ENCODE data around the gene MAB21L4.

The MAB21L4 gene

GRCh38 chr2:240922982-240923537, 27.1 kb upstream of the MAB21L4 start:
- DNase-seq: no peak

- no peak for DNase-seq
Observed at GRCh38 chr2:240922245-240922981, 26.5 kb upstream of the MAB21L4 start.

- DNase-seq: no peak
Observed at GRCh38 chr2:240921995-240922244, 26.0 kb upstream of the MAB21L4 start.

GRCh38 chr2:240921311-240921994, 25.5 kb upstream of the MAB21L4 start:
- DNase-seq: no peak

- DNase-seq: no peak
Observed at GRCh38 chr2:240920783-240921231, 24.9 kb upstream of the MAB21L4 start.

GRCh38 chr2:240919786-240920782, 24.1 kb upstream of the MAB21L4 start:
- DNase-seq: no peak

GRCh38 chr2:240919161-240919781, 23.3 kb upstream of the MAB21L4 start:
- no peak for DNase-seq

- DNase-seq: no peak
Observed at GRCh38 chr2:240918258-240919091, 22.5 kb upstream of the MAB21L4 start.

- no peak for DNase-seq
Observed at GRCh38 chr2:240917684-240918257, 21.8 kb upstream of the MAB21L4 start.

GRCh38 chr2:240917009-240917683, 21.2 kb upstream of the MAB21L4 start:
- DNase-seq: no peak

- no peak for DNase-seq
Observed at GRCh38 chr2:240916571-240917008, 20.6 kb upstream of the MAB21L4 start.

- DNase-seq: no peak
Observed at GRCh38 chr2:240915526-240916341, 19.8 kb upstream of the MAB21L4 start.

GRCh38 chr2:240914645-240915525, 18.9 kb upstream of the MAB21L4 start:
- DNase-seq: no peak

- no peak for DNase-seq
Observed at GRCh38 chr2:240913810-240914644, 18.1 kb upstream of the MAB21L4 start.

- DNase-seq: no peak
Observed at GRCh38 chr2:240912878-240913809, 17.2 kb upstream of the MAB21L4 start.

GRCh38 chr2:240911641-240912265, 15.8 kb upstream of the MAB21L4 start:
- no peak for DNase-seq

All from MV-4-11 (cell line).